Gastroesophageal sphincter (tissue), 3 donors: Measurements from ENCODE around the gene CD19.

ENCODE experiments used
- CTCF ChIP-seq, 4 experiments: fragments of 200-600 bp in 2 of 4; fragments of 450-650 bp in 2 of 4; sonication (generic) in 1 of 4; IDR thresholded peaks; one replicate each; pipeline ENCODE4 v1.5.1; 2017 to 2019; ENCODE audit warnings: antibody characterized with exemption in 4 of 4, mild to moderate bottlenecking in 2 of 4, moderate library complexity in 2 of 4
- EP300 ChIP-seq: sonication (generic); formaldehyde crosslinking; IDR thresholded peaks from one replicate; pipeline ENCODE4 v1.6.1; 2017; ENCODE audit warnings: antibody characterized with exemption, mild to moderate bottlenecking
- POLR2AphosphoS5 ChIP-seq: sonication (generic); formaldehyde crosslinking; IDR thresholded peaks from one replicate; pipeline ENCODE4 v1.6.1; 2017; ENCODE audit warnings: antibody characterized with exemption

- TF ChIP-seq EP300, result no peak
- no peak for TF ChIP-seq POLR2AphosphoS5
- no peak for TF ChIP-seq CTCF (IDR thresholded peaks at IDR 0.05)
Measured at GRCh38 chr16:28897826-28898225, 33.9 kb upstream of the CD19 start.
